UCSD-AML1 (cell line): ENCODE measurements around the gene PGAP3.

Source experiments
- DNase-seq: peaks from one replicate; lab custom pipeline; 2025; ENCODE audit not compliant: unreplicated experiment; lab: John Stamatoyannopoulos, UW

PGAP3 gene

GRCh38 chr17:39639566-39640458 lies 48.0 kb downstream of the PGAP3 start:
- no peak for DNase-seq

DNA sequence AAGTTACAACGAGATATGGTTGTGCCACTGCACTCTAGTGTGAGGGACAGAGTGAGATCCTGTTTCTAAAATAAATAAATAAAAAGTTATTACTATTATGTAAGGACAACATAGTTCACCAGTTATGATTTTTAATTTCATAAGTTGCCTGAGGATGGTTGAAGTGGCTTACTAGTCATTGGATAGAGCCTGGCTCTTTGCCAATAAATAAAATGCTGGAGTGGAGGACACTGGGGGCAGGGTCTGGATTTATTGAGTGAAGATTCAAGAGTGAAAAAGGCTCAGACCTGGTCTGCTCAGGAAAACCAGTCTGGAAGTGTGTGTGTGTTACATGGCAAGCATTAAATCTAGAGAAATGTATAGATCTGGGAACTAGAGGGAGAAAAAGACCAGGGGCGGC lies 48.8 kb downstream of the PGAP3 start:
- DNase-seq, result no peak

DNA sequence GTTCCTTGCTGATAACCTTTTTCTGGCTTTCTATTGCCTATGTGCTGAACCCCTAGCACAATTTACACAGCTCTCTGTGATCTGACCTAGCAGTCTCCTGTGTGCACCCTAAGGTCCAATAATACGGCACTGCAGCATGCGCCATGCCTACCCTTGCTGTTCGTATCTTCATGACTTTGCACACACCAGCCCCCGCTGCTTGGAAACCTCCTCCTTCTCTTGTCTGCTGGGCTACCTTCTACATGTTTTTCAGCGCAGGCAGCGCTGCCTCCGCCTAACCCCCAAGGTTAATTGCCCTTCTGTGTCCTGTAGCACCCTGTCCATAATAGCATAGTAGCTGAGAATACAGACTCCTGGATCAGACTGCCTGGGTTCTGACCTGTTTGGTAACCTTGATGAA lies 49.5 kb downstream of the PGAP3 start:
- no peak for DNase-seq

DNA sequence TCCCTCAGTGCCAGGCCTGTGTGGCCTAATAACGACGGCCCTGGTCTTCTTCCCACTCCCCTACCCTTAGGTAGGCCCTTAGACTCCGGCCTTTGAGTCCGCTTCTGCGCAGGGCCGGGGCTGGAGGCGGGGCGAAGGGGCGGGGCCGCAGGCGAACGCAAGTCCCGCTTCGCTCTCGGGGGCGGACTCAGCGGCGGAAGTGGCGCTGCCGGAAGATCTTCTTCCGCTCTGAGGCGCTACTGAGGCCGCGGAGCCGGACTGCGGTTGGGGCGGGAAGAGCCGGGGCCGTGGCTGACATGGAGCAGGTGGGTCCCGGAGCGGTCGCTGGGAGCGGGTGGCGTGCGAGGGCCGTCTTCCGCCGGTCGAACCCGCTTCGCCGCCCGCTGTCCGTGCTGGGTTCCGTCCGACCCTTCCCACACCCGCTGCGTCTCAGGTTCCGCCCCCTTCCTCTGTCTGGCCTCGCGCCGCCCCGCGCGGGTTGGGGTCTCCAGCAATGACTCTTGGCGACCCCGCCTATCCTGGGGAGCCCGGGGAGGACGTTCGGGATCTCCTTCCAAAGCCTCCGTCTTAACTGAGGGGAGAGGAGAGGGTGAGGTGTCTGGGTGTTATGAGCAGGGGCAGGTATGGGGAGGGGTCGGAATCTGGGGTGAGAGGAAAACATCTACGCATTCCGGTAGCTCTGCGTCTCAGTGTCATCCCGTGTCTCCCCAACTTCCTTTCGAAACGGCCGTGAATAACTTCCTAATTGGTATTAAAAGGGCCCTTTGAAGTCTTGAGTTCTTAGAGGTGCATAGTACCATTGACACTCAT lies 50.7 kb downstream of the PGAP3 start, which contains the start of gene STARD3:
Gene STARD3 (plus strand): TSS at position 218 of the 810 bp plus-strand sequence. CDS start 16,388 bp downstream, outside the sequence.
- peak; percentile 92 for DNase-seq

DNA sequence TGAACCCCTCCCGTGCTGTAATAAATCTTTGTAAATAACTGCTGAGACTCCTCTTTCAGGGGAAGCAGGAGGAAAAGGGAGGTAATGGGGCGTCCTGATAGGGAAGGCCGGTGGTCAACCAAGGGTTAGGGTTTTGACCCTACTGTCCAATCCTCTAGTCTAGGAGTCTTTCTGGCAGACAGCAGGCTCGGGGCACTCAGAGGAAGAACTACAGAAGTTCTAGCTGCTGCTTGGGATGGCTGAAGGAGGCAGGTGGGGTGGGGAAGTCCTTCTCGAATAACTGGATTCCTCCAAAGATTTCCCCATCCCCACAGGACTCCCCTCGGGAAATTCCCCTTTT lies 51.3 kb downstream of the PGAP3 start:
- no peak for DNase-seq

- DNase-seq, result peak; percentile 42
Observed at GRCh38 chr17:39635614-39636176, 52.2 kb downstream of the PGAP3 start.

DNA sequence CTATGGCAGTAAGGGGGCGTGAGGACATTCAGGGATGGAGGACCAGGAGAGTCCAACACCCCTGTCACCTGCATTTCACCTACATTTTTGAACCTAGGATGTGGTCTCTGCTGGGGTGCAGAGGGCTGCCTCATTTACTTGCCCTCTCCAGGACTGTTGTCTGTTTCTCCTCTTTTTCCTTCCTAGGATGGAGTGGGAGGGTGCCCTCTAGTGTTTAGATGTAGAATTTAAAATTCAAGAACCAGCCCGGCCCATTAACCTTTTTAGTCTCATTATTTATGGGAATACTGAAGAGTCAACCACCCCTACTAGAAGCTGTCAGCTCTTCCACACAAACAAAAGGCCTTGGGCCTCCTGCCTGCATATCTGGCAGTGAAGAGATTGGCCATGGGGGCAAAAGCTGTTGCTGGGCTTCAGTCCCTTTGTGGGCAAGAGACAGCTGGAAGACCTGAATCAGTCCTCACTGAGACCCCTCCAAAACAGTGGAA lies 53.4 kb downstream of the PGAP3 start:
- DNase-seq, result no peak

DNA sequence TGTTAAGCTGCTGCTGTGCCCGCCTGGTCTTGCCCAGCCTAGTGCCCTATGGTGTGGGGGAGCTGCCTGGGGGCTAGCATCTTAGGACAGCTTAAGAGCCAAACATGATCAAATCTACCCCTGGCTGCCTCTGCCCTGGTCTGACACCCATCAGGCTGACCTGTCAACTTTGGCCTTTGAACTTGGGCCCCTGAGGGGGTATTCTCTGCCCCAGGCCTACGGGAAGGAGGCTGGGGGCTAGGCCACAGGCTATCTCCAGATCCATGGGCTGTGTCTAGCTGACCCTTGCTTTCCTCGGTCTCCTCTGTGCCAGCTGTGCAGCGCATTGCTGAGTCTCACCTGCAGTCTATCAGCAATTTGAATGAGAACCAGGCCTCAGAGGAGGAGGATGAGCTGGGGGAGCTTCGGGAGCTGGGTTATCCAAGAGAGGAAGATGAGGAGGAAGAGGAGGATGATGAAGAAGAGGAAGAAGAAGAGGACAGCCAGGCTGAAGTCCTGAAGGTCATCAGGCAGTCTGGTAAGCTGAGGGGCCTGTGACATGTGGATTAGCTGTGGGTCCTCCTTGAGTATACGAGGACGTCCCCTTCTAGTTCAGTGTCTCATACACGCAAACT lies 54.2 kb downstream of the PGAP3 start:
- DNase-seq, result no peak

DNA sequence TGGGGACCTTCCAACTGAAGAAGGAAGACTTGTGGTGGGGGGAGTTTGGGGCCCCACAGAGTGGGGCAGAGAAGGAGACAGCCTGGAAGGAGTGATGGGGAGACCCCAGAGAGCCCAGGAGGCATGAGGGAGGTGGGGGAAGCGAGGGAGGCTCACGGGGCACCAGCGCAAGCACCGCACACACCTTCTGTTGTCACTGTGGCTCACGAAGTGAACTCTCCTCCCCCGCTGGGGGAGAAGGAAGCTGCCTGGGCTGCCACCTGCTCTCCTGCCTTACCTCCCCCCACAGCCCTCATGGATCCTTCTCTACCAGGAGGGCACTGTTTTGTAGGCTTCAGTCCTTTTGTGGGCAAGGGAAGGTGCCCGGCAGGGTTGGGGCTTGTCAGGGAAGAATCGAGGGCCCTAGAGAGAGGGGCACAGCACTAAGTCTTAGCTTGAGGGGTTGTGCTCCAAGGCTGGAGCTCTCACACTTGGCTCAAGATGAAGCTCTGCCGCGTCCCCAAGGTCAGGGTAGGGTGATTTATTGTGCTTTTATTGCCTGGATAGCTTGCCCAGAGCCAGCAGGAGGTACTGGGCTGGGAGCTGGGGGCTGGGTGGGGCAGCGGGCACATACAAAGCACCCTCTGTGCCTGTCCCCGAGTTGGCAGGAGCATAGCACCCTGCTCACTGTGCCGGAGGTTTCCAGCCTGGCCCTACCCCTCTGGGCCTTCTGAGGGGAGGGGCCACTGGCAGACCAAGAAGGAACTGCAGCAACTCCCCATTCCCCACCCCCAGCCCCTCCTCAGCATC lies 55.5 kb downstream of the PGAP3 start:
- peak; percentile 31 for DNase-seq

GRCh38 chr17:39631403-39631802 lies 56.5 kb downstream of the PGAP3 start:
- peak; percentile 34 for DNase-seq

GRCh38 chr17:39629898-39630297 lies 58.0 kb downstream of the PGAP3 start:
- DNase-seq, result no peak

- DNase-seq, result no peak
Observed at GRCh38 chr17:39629494-39629880, 58.4 kb downstream of the PGAP3 start.

DNA sequence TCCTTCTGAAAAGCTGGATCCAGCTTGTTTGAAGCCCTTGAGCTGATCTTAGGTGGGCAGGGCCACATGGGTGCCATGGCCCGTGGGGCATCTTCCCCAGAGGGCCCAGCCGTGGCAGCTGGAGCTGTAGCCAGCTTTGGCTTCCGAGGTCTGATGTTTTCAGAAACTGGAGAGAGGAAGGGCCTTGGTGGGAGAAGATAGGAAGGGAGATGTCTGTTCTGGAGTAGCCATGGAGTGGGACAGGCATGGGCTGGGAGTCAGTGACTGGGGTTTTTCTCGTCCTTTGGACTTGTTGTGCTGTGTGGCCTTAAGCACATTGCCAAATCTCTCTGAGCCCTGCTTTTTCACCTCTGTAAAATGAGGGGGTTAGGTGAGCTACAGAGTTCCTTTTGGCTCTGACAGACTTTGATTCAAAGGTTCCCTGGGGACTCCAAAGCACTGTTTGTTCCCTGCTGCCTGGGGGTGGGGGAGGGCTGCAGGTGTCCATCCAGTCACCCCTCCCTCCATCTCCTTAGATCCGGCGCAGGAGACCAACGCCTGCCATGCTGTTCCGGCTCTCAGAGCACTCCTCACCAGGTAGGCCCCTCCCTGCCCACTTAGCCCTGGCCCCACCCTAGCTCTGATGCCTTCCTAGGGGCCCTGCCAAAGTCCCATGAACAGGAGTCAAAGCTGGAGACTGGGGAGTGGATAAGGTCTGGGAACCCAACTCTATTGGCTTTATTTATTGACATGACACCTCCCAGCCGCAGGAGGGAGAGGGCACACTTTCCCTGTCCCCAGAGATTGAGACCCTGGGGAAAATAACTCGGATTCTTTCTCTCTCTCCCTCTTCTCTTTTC lies 59.0 kb downstream of the PGAP3 start:
- no peak for DNase-seq

DNA sequence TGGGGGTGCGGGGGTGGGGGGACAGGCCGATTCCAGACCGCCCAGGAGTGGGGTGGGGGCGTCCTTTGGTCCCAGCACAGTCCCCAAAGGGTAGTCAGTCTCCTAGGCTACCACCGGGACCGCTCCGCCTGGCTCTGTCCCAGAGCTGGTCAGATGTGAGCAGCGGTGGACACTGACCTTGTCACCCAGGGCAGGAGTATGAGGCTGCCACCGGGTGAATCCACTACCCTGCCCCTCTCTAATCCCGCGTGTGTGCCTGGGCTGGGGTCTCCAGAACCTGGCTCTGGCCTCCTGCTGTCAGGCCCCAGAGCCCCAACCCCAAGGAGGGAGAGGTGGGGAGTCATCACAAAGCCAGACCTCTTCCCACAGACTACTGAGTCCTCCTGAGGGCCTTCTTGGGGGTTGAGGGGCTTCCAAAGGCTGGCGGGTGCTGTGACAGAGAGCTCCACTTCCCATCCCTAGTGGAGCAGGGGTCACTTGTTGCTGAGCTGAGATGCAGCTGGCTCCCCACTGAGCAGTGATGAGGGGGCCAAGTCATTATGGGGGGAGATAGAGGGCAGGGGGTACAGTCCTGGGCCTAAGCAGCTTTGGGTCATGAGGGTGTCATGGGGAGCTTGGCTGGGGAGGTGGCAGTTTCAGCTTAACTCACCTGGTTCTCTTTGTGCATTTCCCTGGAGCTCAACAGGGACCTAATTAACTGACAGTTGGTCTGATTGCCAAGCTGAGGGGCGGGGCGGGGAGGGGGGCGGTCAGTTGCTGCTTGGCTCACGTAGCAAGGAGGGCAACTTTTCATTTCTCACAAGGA lies 59.9 kb downstream of the PGAP3 start:
- DNase-seq, result no peak

- no peak for DNase-seq
Observed at GRCh38 chr17:39627047-39627711, 60.7 kb downstream of the PGAP3 start.

DNA sequence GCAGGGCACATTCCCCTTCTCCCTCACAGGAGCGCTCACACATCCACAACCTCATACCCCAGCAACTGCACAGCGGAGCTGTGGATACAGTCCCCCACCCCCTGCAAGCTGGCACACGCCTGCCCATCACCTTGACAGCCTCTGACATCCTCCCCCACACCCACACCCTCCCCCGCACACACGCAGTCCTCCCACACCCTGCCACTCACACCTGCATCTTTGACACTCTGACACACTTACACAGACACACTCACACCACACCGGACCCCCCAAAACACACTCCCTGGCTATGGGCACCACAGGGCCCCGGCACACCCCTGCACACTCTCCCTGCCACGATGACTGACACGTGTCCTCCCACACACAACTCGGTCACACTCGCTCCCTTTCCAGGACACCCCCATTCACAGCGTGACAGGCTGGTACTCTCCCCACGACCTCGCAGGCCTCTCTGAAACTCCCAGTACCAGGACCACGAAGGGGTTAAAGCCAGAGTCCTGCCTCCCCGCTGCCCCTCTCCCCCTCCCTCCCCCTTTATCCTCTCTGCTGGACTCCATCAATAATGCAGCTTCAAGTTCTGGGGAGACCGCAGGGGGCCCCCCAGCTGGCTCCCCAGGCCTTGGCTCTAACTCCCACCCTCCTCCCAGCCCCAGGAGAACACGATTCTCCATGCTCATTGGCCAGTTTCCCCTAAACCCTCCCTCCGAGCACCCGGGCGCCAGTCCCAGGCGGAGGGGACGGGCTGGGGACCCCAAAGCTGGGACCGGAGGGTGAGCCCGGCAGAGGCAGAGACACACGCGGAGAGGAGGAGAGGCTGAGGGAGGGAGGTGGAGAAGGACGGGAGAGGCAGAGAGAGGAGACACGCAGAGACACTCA lies 61.4 kb downstream of the PGAP3 start, which contains the start of gene PPP1R1B:
Gene PPP1R1B (plus strand): TSS at position 782 of the 876 bp plus-strand sequence. CDS start 441 bp downstream, outside the sequence.
- DNase-seq, result no peak

GRCh38 chr17:39625198-39625785 lies 62.6 kb downstream of the PGAP3 start:
- DNase-seq, result no peak
